Fibroblast of skin of left quadriceps (primary cell): ENCODE data around the gene SYT13.
A peak's percentile ranks its signal among the peaks of the same experiment; 100 is the strongest.

Experiments used
- DNase-seq, 2 experiments: peaks; one replicate each; pipeline ENCODE4 v3.0.0-alpha.2; 2013; ENCODE audit warnings: low read depth in 2 of 2

The SYT13 gene

GRCh38 chr11:45313171-45313865, 27.2 kb upstream of the SYT13 start:
- DNase-seq = no peak

GRCh38 chr11:45305874-45306623, 19.9 kb upstream of the SYT13 start:
- no peak for DNase-seq

GRCh38 chr11:45304992-45305335, 18.8 kb upstream of the SYT13 start:
- DNase-seq = no peak

GRCh38 chr11:45304111-45304991, 18.2 kb upstream of the SYT13 start:
- DNase-seq = no peak

- DNase-seq = no peak
These were observed 17.2 kb upstream of the SYT13 start for GRCh38 chr11:45303316-45303715.

- no peak for DNase-seq
These were observed 15.6 kb upstream of the SYT13 start for GRCh38 chr11:45301537-45302246.

GRCh38 chr11:45300715-45301114, 14.6 kb upstream of the SYT13 start:
- DNase-seq = no peak

GRCh38 chr11:45298718-45299117, 12.6 kb upstream of the SYT13 start:
- DNase-seq = no peak

GRCh38 chr11:45296075-45296474, 9.9 kb upstream of the SYT13 start:
- no peak for DNase-seq

GRCh38 chr11:45294499-45294898, 8.4 kb upstream of the SYT13 start:
- no peak for DNase-seq

GRCh38 chr11:45293566-45294192, 7.5 kb upstream of the SYT13 start:
- DNase-seq = peak; percentile 48 to 54

GRCh38 chr11:45290586-45290985, 4.4 kb upstream of the SYT13 start:
- DNase-seq = no peak

GRCh38 chr11:45289369-45289768, 3.2 kb upstream of the SYT13 start:
- no peak for DNase-seq

- DNase-seq = no peak
These were observed 2.2 kb upstream of the SYT13 start for GRCh38 chr11:45288339-45288738.

GRCh38 chr11:45287316-45287903, 1.3 kb upstream of the SYT13 start:
- no peak for DNase-seq

GRCh38 chr11:45285250-45285828, 802 bp downstream of the SYT13 start:
- no peak for DNase-seq

GRCh38 chr11:45282081-45282480, 4.1 kb downstream of the SYT13 start:
- DNase-seq = no peak

- no peak for DNase-seq
These were observed 5.7 kb downstream of the SYT13 start for GRCh38 chr11:45280449-45280848.

GRCh38 chr11:45279645-45280044, 6.5 kb downstream of the SYT13 start:
- DNase-seq = no peak

GRCh38 chr11:45278714-45279113, 7.4 kb downstream of the SYT13 start:
- no peak for DNase-seq

GRCh38 chr11:45275828-45276227, 10.3 kb downstream of the SYT13 start:
- peak in 1 of 2 experiments; percentile 22 for DNase-seq
